Activated CD8-positive, alpha-beta memory T cell treated with anti-CD3 and anti-CD28 coated beads for 1 hour (primary cell): ENCODE data around the gene TMEM100.
"Not testable (repeated sequence)": the region's sequence is repeated elsewhere in the genome, so short reads cannot be mapped to it uniquely, and the experiment has no call there.

Source experiments
- DNase-seq, 2 donors: peaks; one replicate each; pipeline ENCODE4 v3.0.0-alpha.2; 2020; ENCODE audit warnings: low read depth in 1 of 2; ENCODE audit errors: extremely low read depth in 1 of 2

Gene TMEM100

DNA sequence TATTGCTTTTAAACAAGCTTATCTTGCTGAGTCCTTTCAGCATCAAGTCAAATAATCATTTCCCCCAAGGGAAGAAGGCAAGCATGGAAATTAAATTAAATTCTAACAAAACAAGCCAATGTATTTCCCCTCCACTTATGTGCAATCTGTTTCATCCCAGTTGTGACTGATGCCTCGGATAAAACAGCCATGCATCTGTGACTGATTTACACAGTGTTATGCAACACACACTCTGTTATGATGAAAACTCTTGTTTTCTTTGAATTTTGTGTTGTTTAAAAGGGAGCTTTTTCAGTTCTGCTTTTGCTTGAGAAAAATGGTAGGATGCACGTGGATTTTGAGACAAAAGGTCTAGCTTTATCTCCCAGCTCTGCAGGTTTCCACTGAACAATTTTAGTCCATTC lies 32.6 kb downstream of the TMEM100 start:
- DNase-seq = no peak

- DNase-seq = no peak
Measured at GRCh38 chr17:55689672-55690071, 33.0 kb downstream of the TMEM100 start.

DNA sequence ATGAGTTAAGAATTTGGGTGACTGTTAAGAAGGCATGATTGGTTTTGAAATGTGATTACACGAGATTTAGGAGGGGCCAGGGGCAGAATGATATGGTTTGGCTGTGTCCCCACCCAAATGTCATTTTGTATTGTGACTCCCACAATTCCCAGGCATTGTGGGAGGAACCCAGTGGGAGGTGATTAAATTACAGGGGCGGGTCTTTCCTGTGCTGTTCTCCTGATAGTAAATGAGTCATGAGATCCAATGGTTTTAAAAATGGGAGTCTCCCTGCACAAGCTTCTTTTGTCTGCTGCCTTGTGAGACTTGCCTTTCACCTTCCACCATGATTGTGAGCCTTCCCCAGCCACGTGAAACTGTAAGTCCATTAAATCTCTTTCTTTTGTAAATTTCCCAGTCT lies 34.6 kb downstream of the TMEM100 start:
- no peak for DNase-seq

GRCh38 chr17:55687037-55687436 lies 35.6 kb downstream of the TMEM100 start:
- DNase-seq = no peak

DNA sequence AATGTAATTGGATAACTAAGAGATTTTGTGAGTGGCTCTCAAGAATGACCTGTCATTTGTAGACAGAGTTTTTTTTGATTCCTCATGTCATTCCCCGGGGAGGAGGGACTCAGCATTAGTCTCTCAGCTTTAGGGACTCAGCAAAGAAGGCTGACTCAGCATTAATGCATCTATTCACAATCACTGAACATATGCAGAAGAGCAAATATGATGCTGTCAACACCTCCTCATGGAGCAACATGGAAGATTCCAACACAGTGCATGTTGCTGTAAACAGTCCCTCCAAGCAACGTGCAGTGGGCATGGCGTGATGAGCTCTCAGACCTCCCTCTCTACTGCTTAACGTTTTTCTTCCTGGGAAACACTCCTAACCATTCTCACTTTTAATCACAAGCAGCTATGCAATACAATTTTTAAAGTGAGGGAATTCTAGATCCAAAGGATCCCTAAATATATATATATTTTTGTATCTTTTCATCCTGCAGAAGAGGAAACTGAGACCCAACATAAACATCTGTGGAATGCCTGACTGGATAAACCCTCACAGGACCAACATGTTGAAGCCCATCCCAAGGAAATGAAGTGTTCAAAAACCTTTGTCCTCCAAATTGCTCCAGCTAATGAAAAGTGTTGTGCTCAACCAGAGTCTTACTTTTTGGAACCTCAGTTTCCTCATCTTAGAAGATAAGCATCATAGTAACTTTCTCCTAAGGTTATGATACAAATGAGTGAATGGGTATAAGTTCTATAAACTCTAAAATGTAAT lies 38.9 kb downstream of the TMEM100 start:
- DNase-seq = no peak

DNA sequence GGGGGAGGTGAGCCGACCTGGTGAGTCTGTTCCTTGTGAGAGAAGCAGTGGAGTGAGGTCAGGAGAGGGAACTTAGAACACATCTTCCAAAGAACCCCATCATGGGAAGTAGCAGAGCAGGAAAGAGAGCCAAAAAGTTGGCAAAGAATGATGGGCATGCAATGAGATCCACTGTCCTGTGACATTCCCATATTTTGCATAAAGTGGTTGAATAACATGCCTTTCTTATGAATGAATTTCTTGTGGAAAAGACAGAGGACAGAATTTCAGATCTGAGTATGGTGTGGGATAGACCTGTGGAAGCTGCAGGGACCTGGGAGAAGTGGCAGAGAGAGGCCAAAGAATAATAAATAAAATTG lies 41.3 kb downstream of the TMEM100 start:
- DNase-seq = no peak

- no peak for DNase-seq
Measured at GRCh38 chr17:55680686-55681341, 41.9 kb downstream of the TMEM100 start.

- DNase-seq = no peak
Measured at GRCh38 chr17:55677446-55677845, 45.2 kb downstream of the TMEM100 start.

- DNase-seq = no peak
Measured at GRCh38 chr17:55676274-55676673, 46.4 kb downstream of the TMEM100 start.

DNA sequence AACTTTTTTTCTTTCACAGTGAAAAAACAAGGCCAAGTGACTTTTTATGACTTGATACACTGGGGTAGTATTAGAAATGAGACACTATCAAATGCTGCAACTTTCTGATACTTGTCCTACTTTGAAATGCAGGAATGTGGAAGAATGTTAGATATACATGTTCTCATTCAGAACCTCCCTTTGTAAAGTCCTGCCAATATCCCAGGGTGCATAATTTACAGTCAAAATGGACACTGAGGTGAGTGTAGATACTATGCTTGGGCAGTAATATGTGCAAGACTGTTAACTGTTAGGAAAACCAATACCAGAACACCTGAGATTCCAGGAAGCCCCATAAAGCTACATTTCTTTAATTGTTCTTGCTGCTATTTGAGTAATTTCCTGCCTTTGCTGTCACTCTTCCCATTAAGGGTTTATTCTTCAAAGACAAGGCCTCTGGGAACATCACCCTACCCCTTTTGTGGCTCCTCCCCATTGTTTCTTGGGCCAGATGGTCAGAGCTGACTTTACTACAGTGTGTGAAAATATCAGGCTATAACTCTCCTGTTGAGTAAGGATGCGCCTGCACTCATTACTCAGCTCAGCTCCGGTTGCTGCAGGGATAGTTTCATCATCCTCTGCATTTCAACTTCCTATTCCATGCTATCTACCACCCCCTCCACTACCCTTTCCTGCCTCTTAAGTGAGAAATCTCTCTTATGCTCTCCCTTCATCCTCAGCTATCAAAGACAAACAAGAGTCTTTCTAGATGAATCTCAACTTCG lies 48.7 kb downstream of the TMEM100 start:
- DNase-seq = no peak

- DNase-seq = no peak
Measured at GRCh38 chr17:55672585-55673501, 49.8 kb downstream of the TMEM100 start.

- DNase-seq = not testable (repeated sequence)
Measured at GRCh38 chr17:55672010-55672409, 50.7 kb downstream of the TMEM100 start.
